K562 (cell line): ENCODE measurements around the gene LILRB3. TPM values are rescaled to one million over a fixed set of nuclear protein-coding genes. Genes with fewer than 3 reads are reported as not detected.

Source experiments
- ATF1 ChIP-seq, 2 experiments: fragments of 450-650 bp in 1 of 2; IDR thresholded peaks; 2 replicates each; pipeline ENCODE4 v1.6.1; 2016; ENCODE audit warnings: missing compliant biosample characterization in 1 of 2, missing genetic modification characterization in 1 of 2
- E2F3 ChIP-seq: fragments of 250-450 bp; sonication (Bioruptor Pico); IDR thresholded peaks from 2 replicates; pipeline ENCODE4 v1.4.0; 2020; ENCODE audit warnings: mild to moderate bottlenecking
- FOXJ2 ChIP-seq: fragments of 200-800 bp; sonication (Bioruptor generic); IDR thresholded peaks from 2 replicates; pipeline ENCODE4 v1.6.1; 2016; ENCODE audit warnings: missing genetic modification characterization, missing compliant biosample characterization
- HDAC6 ChIP-seq: IDR thresholded peaks from 2 replicates; pipeline ENCODE4 v1.6.1; 2012; ENCODE audit warnings: low read depth, mild to moderate bottlenecking, control low read depth, inconsistent platforms, low read length, moderate library complexity
- KHSRP ChIP-seq: fragments of 450-650 bp; IDR thresholded peaks from 2 replicates; pipeline ENCODE4 v1.6.1; 2017
- KLF1 ChIP-seq: fragments of 450-650 bp; IDR thresholded peaks from 2 replicates; pipeline ENCODE4 v1.6.1; 2016; ENCODE audit warnings: missing genetic modification characterization, missing compliant biosample characterization
- KLF16 ChIP-seq: IDR thresholded peaks from 2 replicates; pipeline ENCODE4 v1.6.1; 2016; ENCODE audit warnings: antibody characterized with exemption
- MAFG ChIP-seq: fragments of 450-650 bp; conservative IDR thresholded peaks from 2 replicates; pipeline ENCODE4 v1.6.1; 2016; ENCODE audit warnings: missing genetic modification characterization, missing compliant biosample characterization
- MBD2 ChIP-seq: sonication (generic); IDR thresholded peaks from 2 replicates; pipeline ENCODE4 v1.6.1; 2016; ENCODE audit warnings: low read depth, borderline replicate concordance
- MLX ChIP-seq, 2 experiments: fragments of 450-650 bp in 1 of 2; sonication (generic) in 1 of 2; formaldehyde crosslinking; conservative IDR thresholded peaks; 2 replicates each; pipeline versions ENCODE4 v1.4.0 to v1.8.1; 2020 to 2022; ENCODE audit warnings: mild to moderate bottlenecking in 1 of 2, missing genetic modification reagents in 1 of 2
- SAP30 ChIP-seq: fragments of 200-600 bp; sonication (generic); IDR thresholded peaks from 2 replicates; pipeline ENCODE4 v1.6.1; 2012; ENCODE audit warnings: borderline replicate concordance, low read depth, mild to moderate bottlenecking, moderate library complexity, low read length, control low read depth, inconsistent platforms; ENCODE audit not compliant: insufficient read depth, poor library complexity, severe bottlenecking
- SLC30A9 ChIP-seq: fragments of 250-450 bp; sonication (Bioruptor Pico); IDR thresholded peaks from 2 replicates; pipeline ENCODE4 v1.8.0; 2022; ENCODE audit warnings: mild to moderate bottlenecking, moderate library complexity
- SMARCC2 ChIP-seq: fragments of 450-650 bp; IDR thresholded peaks from 2 replicates; pipeline ENCODE4 v1.6.1; 2017; ENCODE audit warnings: antibody characterized with exemption, moderate library complexity, mild to moderate bottlenecking, low read depth
- TAF1 ChIP-seq: IDR thresholded peaks from 2 replicates; pipeline ENCODE4 v1.6.1; 2011; ENCODE audit warnings: mild to moderate bottlenecking, low read length, moderate library complexity; ENCODE audit not compliant: insufficient read depth, control insufficient read depth, severe bottlenecking; ENCODE audit errors: extremely low read depth
- TBP ChIP-seq: optimal IDR thresholded peaks from 2 replicates; pipeline ENCODE3; 2011; ENCODE audit warnings: low read depth, low read length, improper control_type of control experiment
- WHSC1 ChIP-seq: IDR thresholded peaks from one replicate; pipeline ENCODE4 v1.6.1; 2012; ENCODE audit warnings: low read length, control low read depth, inconsistent platforms
- ZNF133 ChIP-seq: fragments of 250-450 bp; sonication (Bioruptor Pico); IDR thresholded peaks from 2 replicates; pipeline ENCODE4 v1.4.0; 2020; ENCODE audit warnings: mild to moderate bottlenecking
- ZNF79 ChIP-seq: fragments of 250-450 bp; sonication (Bioruptor Pico); IDR thresholded peaks from 2 replicates; pipeline ENCODE4 v1.4.0; 2020; ENCODE audit warnings: low read depth, mild to moderate bottlenecking, moderate library complexity
- ZZZ3 ChIP-seq: fragments of 450-650 bp; IDR thresholded peaks from 2 replicates; pipeline ENCODE4 v1.6.1; 2016; ENCODE audit warnings: antibody characterized with exemption, mild to moderate bottlenecking, moderate library complexity
- polyA plus RNA-seq, 8 experiments: library from polyadenylated mRNA; depleted of rRNA in 4 of 8; stranded (reverse) in 5 of 8; unstranded in 3 of 8; fragments of >200 nt; fragmentation: Nextera tagmentation in 2 of 8; fragmentation: Illumina TruSeq in 1 of 8; extraction: Ambion mirVana in 2 of 8; extraction: Trizol in 1 of 8; gene quantifications; 2 replicates each; pipeline versions ENCODE4 v1.2.1 to v1.2.3, GENCODE V29; 2011 to 2014; ENCODE audit warnings: inconsistent platforms in 1 of 8, missing spikeins in 1 of 8
- total RNA-seq, 7 experiments: library from RNA; depleted of rRNA in 6 of 7; stranded (reverse); fragments of >200 nt in 6 of 7; fragmentation: Illumina TruSeq in 2 of 7; extraction: Trizol in 2 of 7; gene quantifications; 2 replicates each; pipeline versions ENCODE4 v1.2.1 to v1.2.3, GENCODE V29; 2011 to 2021; ENCODE audit warnings: low replicate concordance in 1 of 7
- TF ChIP-seq, protein P1 (sequence below): sonication (generic); formaldehyde crosslinking; IDR thresholded peaks from 2 replicates; pipeline ENCODE4 v1.8.0; 2023; ENCODE audit warnings: mild to moderate bottlenecking, missing genetic modification reagents
- TF ChIP-seq, protein P2 (sequence below): sonication (generic); formaldehyde crosslinking; IDR thresholded peaks from 2 replicates; pipeline ENCODE4 v1.8.1; 2023; ENCODE audit warnings: mild to moderate bottlenecking, missing genetic modification reagents

LILRB3 gene
- total and polyA plus RNA-seq, 9 of the 15 experiments (the other 6 are each of a cell fraction or from before 2014, with no cell fraction given): 0.01 to 0.09 TPM; not detected in 7

DNA sequence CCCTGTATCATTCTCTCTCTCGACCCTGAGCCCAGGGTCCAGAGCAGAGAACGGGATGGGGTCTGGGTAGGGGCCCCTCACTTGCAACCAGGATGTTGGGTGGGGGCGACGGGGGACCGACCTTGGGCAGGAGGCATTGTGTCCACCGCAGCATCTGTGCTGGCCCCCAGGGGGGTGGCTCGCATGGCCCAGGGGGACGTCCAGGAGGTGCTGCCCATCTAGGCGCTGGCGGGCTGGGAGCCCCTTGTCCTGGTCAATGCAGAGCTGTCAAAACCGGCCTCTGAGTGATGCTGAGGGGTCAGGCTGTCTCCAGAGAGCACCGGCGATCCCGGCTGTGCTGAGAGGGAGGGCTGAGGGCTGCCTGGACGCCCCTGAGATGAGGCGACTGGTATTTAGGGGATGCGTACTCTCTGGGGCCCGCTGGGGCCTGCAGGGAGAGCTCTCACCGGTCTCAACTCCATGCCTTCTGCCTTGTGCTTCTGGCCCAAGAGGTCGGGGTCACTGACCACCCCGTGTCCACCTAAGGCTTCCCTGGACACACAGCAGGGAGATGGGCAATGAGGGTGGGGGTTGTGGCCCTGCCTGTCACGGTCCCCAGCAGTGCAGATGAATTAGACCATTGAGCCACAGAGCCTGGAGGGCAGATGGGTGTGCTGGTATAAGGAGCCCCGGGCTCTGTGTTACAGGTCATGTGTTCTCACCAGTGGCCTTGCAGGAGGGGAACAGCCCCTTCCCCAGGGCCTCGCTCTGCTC is 13.6 kb downstream of the LILRB3 start (continued):
- TF ChIP-seq FOXJ2 (tag) (no peak), ATF1 (CRISPR knock-in tag; IDR thresholded peaks at IDR 0.05) (no peak), ATF1 (tag; IDR thresholded peaks at IDR 0.05) (no peak), SMARCC2 (no peak), KLF16 (no peak), KHSRP (no peak), HDAC6 (no peak), SLC30A9 (no peak), KLF1 (tag) (no peak), MBD2 (no peak), MAFG (tag) (no peak), E2F3 (no peak), ZNF79 (CRISPR knock-in tag) (no peak), TAF1 (no peak), ZNF133 (CRISPR knock-in tag) (no peak), TBP (no peak), MLX (CRISPR knock-in tag; conservative IDR thresholded peaks at IDR 0.05) (no peak), SAP30 (no peak), WHSC1 (no peak), ZZZ3 (no peak)
- TF ChIP-seq, protein P1, sequence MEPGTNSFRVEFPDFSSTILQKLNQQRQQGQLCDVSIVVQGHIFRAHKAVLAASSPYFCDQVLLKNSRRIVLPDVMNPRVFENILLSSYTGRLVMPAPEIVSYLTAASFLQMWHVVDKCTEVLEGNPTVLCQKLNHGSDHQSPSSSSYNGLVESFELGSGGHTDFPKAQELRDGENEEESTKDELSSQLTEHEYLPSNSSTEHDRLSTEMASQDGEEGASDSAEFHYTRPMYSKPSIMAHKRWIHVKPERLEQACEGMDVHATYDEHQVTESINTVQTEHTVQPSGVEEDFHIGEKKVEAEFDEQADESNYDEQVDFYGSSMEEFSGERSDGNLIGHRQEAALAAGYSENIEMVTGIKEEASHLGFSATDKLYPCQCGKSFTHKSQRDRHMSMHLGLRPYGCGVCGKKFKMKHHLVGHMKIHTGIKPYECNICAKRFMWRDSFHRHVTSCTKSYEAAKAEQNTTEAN (CRISPR knock-in tag): peak; percentile 32
- TF ChIP-seq, protein P2, sequence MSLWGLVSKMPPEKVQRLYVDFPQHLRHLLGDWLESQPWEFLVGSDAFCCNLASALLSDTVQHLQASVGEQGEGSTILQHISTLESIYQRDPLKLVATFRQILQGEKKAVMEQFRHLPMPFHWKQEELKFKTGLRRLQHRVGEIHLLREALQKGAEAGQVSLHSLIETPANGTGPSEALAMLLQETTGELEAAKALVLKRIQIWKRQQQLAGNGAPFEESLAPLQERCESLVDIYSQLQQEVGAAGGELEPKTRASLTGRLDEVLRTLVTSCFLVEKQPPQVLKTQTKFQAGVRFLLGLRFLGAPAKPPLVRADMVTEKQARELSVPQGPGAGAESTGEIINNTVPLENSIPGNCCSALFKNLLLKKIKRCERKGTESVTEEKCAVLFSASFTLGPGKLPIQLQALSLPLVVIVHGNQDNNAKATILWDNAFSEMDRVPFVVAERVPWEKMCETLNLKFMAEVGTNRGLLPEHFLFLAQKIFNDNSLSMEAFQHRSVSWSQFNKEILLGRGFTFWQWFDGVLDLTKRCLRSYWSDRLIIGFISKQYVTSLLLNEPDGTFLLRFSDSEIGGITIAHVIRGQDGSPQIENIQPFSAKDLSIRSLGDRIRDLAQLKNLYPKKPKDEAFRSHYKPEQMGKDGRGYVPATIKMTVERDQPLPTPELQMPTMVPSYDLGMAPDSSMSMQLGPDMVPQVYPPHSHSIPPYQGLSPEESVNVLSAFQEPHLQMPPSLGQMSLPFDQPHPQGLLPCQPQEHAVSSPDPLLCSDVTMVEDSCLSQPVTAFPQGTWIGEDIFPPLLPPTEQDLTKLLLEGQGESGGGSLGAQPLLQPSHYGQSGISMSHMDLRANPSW (CRISPR knock-in tag): no peak
